Omental fat pad (tissue), 4 donors: ENCODE results near the gene FAM167B. TPM values are rescaled to one million over a fixed set of nuclear protein-coding genes. Genes with fewer than 3 reads are reported as not detected.

Source experiments
- ATAC-seq: fragments of 150-250 bp; one replicate; pipeline ENCODE4 v1.9.1; 2016; ENCODE audit warnings: mild to moderate bottlenecking, moderate library complexity; ENCODE audit not compliant: low FRiP score
- DNase-seq: peaks from one replicate; pipeline ENCODE4 v3.0.0-alpha.2; 2019; ENCODE audit warnings: low spot score
- total RNA-seq, 4 donors: library from RNA; depleted of rRNA; stranded (reverse); fragments of >200 nt; gene quantifications; one replicate each; pipeline ENCODE4 v1.1.0, GENCODE V29; 2016
- TF ChIP-seq, protein P1 (sequence below), 3 donors: fragments of 450-650 bp; IDR thresholded peaks; one replicate each; pipeline ENCODE4 v1.5.1; 2016 to 2017; ENCODE audit warnings: antibody characterized with exemption in 3 of 3, mild to moderate bottlenecking in 3 of 3, moderate library complexity in 2 of 3

The FAM167B gene
- 10 to 100 TPM in 1 of 4 donors, 1 to 10 TPM in 3; 1.8 to 14.8 (median 3.8) TPM for total RNA-seq

DNA sequence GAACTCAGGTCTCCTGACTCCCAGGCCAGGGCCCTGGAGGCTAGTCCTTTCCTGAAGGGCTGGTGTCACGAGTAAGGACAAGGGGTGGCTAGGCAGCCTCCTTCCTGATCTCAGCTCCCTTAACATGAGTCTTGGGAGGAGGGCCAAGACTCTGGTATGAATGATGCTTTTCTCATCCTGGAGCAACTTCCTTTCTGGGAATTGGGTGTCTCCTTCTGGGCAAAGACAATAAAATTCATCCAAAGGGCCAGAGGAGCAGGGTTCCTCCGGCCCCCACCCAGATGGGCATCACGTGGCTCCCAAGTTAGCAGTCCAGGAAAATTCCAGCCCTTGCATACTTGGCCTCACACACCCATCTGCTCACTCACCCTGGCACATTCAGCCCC is at the start of gene FAM167B:
Gene FAM167B (plus strand): TSS at position 335 of the 386 bp plus-strand sequence. CDS start 200 bp downstream, outside the sequence.
- ATAC-seq, result peak; percentile 64
- DNase-seq, result no peak
- TF ChIP-seq, protein P1, sequence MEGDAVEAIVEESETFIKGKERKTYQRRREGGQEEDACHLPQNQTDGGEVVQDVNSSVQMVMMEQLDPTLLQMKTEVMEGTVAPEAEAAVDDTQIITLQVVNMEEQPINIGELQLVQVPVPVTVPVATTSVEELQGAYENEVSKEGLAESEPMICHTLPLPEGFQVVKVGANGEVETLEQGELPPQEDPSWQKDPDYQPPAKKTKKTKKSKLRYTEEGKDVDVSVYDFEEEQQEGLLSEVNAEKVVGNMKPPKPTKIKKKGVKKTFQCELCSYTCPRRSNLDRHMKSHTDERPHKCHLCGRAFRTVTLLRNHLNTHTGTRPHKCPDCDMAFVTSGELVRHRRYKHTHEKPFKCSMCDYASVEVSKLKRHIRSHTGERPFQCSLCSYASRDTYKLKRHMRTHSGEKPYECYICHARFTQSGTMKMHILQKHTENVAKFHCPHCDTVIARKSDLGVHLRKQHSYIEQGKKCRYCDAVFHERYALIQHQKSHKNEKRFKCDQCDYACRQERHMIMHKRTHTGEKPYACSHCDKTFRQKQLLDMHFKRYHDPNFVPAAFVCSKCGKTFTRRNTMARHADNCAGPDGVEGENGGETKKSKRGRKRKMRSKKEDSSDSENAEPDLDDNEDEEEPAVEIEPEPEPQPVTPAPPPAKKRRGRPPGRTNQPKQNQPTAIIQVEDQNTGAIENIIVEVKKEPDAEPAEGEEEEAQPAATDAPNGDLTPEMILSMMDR (IDR thresholded peaks at IDR 0.05), result no peak

DNA sequence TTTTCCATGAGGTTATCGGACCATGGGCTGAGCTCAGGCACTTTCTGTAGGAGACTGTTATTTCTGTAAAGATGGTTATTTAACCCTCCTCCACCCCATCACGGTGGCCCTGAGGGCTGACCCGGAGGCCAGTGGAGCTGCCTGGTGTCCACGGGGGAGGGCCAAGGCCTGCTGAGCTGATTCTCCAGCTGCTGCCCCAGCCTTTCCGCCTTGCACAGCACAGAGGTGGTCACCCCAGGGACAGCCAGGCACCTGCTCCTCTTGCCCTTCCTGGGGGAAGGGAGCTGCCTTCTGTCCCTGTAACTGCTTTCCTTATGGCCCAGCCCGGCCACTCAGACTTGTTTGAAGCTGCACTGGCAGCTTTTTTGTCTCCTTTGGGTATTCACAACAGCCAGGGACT is 49.2 kb upstream of the FAM167B start:
- DNase-seq, result no peak
- TF ChIP-seq, protein P1 (IDR thresholded peaks at IDR 0.05), result no peak
- no peak for ATAC-seq

DNA sequence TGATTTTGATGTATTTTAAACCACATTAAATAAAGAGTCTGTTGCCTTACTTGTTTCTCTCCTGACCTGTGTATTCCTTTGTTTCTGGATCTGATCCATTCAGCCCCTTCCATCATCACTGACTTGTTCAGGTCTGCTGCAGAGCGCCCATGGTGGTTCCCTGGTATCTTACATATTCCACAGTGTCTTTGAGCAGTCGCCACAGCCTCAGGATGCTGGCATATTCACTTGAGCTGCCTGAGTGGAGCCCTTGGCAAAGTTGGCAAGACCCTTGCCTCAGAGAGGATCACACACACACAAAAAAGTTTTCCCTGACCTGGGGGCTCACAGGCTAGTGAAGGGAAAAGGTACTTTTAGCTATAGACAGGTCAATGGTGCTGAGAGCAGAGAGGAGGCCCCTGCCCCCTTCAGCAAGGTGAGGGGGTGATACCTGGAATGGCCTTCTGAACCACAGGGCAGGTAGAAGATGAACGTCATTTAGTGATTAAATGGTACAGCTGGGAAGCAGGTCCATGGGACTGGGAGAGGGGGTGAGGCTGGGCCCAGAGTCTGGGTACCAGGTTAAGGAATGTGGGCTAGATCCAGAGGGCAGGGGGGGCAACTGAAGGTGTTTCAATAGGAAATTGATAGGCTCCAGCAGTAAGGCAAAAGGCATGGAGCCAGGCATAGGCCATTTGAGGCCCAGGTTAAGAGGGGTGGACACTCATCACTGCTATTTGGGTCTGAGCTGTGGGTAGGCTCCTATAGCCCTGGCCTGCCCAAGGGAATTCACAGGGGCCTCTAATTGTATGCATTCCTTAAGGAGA is 48.6 kb upstream of the FAM167B start:
- DNase-seq, result no peak
- no peak for ATAC-seq
- TF ChIP-seq, protein P1 (IDR thresholded peaks at IDR 0.05), result no peak

DNA sequence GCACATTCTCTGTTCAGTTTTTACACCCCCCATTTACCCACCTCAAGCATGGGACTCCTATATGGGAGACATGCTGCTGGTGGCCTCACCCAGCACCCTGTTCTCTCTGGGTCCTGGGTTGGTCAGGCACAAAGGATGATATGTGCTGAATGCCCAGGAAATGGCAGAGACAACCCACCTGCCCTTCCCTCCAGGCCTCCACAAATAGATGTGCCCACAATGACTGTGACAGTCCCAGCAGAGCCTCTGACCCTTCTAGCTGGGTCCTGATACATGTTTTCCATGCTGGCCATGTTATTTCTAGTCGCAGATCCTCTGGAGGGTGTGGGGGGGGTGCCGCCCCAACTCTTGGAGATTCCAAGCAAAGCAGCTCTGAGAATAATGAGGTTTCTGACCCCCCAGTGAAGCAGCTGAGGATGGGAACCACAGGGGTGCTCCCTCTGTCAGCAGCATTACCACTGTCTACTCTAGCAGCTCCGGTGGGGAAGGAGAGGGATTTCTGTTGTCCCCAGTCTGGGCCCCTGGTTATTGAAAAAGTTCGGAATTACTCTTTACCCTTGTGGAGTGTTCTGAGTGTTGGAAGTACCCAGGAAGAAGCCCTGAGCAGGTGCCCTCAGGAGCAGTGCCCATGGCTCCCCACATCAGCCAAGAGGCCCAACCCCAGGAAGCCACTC is 47.8 kb upstream of the FAM167B start:
- ATAC-seq (no peak), DNase-seq (no peak)
- TF ChIP-seq, protein P1 (IDR thresholded peaks at IDR 0.05), result no peak

DNA sequence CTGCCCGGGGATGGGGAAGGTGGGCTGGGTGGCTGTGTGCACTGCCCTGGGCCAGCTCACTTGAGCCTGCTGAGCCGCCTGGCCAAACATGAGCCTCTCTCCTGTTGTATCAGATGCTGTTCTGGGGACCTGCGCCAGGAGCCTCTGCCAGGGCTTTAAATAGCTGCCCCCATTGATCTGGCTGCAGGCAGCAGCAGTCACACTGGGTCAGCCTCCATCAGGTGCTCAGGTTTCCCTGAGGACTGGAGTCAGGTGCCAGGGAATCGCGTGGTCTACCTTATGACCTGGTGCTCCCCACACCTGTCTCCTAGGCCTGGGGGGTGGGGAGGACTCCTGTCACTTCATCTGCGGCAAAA is 47.3 kb upstream of the FAM167B start:
- TF ChIP-seq, protein P1 (IDR thresholded peaks at IDR 0.05), result no peak
- DNase-seq (no peak), ATAC-seq (no peak)

DNA sequence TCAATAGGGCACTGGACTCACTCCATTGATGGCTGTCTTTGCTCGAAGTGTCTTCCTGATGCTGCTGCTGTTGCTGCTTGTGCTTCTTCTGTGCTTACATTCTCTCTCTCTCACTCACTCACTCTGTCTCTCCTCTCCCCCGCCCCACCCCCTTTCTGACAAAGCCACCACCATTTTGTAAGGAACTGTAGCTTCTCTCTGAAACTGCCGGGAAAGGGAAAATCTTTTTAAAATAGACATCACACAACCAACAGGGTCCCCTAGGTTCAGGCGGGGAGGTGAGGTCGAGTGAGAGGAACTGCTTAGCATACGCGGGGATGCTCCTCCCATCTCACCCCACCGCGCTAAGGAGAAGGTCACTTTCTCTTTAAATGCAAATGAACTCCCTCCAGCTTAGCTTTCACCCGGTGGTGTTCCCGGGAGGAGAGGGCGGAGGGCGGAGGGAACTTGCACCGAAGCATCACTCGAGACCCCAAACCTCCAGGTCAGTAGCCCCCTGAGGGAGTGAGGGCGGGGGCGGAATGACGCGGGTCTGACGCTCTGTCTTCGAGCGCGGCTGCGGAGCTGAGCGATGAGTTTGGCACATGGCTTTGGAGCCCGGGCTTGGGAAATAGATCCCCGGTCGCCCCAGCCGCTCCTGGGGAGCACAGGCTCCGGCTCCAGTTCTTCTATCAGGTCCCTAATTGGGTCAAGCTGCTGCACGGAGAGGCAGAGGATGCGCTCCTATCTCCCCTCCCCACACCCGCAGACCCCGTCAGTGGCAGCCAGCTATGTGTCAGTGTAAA is 46.6 kb upstream of the FAM167B start, which contains the start of gene CCDC28B:
Gene CCDC28B (plus strand): TSS at position 370 of the 785 bp plus-strand sequence. CDS start 1,341 bp downstream, outside the sequence.
- ATAC-seq (peak; percentile 52), DNase-seq (peak; percentile 69)
- TF ChIP-seq, protein P1 (IDR thresholded peaks at IDR 0.05), result no peak
